ENCODE data around the gene BGLAP. TPM values are rescaled to one million over a fixed set of nuclear protein-coding genes. Genes with fewer than 3 reads are reported as not detected.

The BGLAP gene
- total RNA-seq, 4 donors from 2014 or later: 0.36 to 3.4 (median 0.69) TPM; not detected in 1

- intact Hi-C loops (cut with DNase I; ENCODE audit: low total_unique reads): no loop called here
- no peak for DNase-seq (ENCODE audit: low spot score in 2 of 2)
- H3K4me3 ChIP-seq (ENCODE audit: low read depth, poor library complexity, severe bottlenecking): no peak overlapping the region
- 37 to 58% methylated on average over 4 to 5 of the region's 5 CpGs for WGBS, 2 donors
- no peak for TF ChIP-seq POLR2A (IDR thresholded peaks at IDR 0.05)
- TF ChIP-seq, protein P1, sequence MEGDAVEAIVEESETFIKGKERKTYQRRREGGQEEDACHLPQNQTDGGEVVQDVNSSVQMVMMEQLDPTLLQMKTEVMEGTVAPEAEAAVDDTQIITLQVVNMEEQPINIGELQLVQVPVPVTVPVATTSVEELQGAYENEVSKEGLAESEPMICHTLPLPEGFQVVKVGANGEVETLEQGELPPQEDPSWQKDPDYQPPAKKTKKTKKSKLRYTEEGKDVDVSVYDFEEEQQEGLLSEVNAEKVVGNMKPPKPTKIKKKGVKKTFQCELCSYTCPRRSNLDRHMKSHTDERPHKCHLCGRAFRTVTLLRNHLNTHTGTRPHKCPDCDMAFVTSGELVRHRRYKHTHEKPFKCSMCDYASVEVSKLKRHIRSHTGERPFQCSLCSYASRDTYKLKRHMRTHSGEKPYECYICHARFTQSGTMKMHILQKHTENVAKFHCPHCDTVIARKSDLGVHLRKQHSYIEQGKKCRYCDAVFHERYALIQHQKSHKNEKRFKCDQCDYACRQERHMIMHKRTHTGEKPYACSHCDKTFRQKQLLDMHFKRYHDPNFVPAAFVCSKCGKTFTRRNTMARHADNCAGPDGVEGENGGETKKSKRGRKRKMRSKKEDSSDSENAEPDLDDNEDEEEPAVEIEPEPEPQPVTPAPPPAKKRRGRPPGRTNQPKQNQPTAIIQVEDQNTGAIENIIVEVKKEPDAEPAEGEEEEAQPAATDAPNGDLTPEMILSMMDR (IDR thresholded peaks at IDR 0.05): no peak
Measured at GRCh38 chr1:156249593-156249992, 7.6 kb downstream of the BGLAP start.

GRCh38 chr1:156251527-156251926 lies 9.5 kb downstream of the BGLAP start:
- DNase-seq (ENCODE audit: low spot score in 2 of 2): no peak
- TF ChIP-seq, protein P1 (IDR thresholded peaks at IDR 0.05): no peak
- no peak for TF ChIP-seq POLR2A (IDR thresholded peaks at IDR 0.05)
- 33 to 38% methylated on average over 3 of the region's 3 CpGs for WGBS, 2 donors
- intact Hi-C loops (cut with DNase I; ENCODE audit: low total_unique reads): no loop called here
- no peak overlapping the region for H3K4me3 ChIP-seq (ENCODE audit: low read depth, poor library complexity, severe bottlenecking)

GRCh38 chr1:156253634-156254033 lies 11.7 kb downstream of the BGLAP start:
- no peak overlapping the region for H3K4me3 ChIP-seq (ENCODE audit: low read depth, poor library complexity, severe bottlenecking)
- intact Hi-C loops (cut with DNase I; ENCODE audit: low total_unique reads): no loop called here
- 75 to 77% methylated on average over 3 of the region's 3 CpGs for WGBS, 2 donors
- TF ChIP-seq POLR2A (IDR thresholded peaks at IDR 0.05): no peak
- TF ChIP-seq, protein P1 (IDR thresholded peaks at IDR 0.05): no peak
- DNase-seq (ENCODE audit: low spot score in 2 of 2): no peak

DNA sequence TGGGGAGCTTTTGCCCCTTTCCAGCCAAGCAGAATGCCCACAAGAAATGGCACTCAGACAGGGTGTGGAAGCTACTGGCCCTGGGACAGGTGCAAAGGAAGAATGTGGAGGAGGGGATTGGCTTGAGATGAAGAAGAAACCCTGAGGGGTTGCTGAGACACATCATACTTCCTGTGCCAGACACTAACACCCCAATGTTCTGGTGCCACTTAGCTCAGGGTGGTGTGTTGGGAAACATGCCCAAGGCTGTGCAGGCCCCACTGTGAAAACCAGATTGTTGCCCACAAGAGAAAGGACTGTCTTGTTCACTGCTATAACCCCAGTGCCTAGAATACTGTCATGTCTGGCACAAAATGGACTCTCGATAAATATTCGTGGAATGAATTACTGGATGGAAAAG lies 15.7 kb downstream of the BGLAP start:
- TF ChIP-seq, protein P1 (IDR thresholded peaks at IDR 0.05): no peak
- TF ChIP-seq POLR2A (IDR thresholded peaks at IDR 0.05): no peak
- 47 to 57% methylated on average over 2 of the region's 2 CpGs for WGBS, 2 donors
- no peak overlapping the region for H3K4me3 ChIP-seq (ENCODE audit: low read depth, poor library complexity, severe bottlenecking)
- DNase-seq (ENCODE audit: low spot score in 2 of 2): no peak
- intact Hi-C loops (cut with DNase I; ENCODE audit: low total_unique reads): no loop called here

GRCh38 chr1:156258859-156259258 lies 16.9 kb downstream of the BGLAP start:
- DNase-seq (ENCODE audit: low spot score in 2 of 2): no peak
- H3K4me3 ChIP-seq (ENCODE audit: low read depth, poor library complexity, severe bottlenecking): no peak overlapping the region
- intact Hi-C loops (cut with DNase I; ENCODE audit: low total_unique reads): no loop called here
- TF ChIP-seq POLR2A (IDR thresholded peaks at IDR 0.05): no peak
- TF ChIP-seq, protein P1 (IDR thresholded peaks at IDR 0.05): no peak
- 51 to 87% methylated on average over 5 to 8 of the region's 8 CpGs for WGBS, 2 donors

DNA sequence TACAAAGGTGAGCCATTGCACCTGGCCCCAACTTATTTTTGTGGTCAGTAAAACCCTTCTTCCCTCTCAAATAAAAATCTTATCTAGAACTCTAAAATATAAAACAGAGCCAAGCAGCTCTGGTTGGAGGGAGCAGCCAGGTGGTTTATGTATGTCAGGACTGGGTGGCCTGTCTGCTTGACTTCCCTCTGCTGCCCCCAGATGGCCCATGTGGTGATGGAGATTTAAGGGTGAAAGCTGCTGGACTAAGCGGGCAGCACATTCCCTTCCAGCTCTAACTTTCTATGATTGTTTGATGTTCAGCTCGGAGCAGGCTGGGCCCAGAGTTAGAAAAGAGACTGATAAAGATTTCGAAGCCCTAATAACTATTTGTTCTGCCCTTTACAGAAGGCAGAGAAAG lies 17.8 kb downstream of the BGLAP start:
- WGBS, 2 donors: 90 to 91% methylated on average over 3 of the region's 3 CpGs
- TF ChIP-seq, protein P1 (IDR thresholded peaks at IDR 0.05): no peak
- no peak for TF ChIP-seq POLR2A (IDR thresholded peaks at IDR 0.05)
- intact Hi-C loops (cut with DNase I; ENCODE audit: low total_unique reads): no loop called here
- no peak overlapping the region for H3K4me3 ChIP-seq (ENCODE audit: low read depth, poor library complexity, severe bottlenecking)
- DNase-seq (ENCODE audit: low spot score in 2 of 2): no peak
